ENCODE measurements around the gene CIAO3.
A peak's percentile ranks its signal among the peaks of the same experiment; 100 is the strongest.

- TF ChIP-seq EZH2 (optimal IDR thresholded peaks at IDR 0.05; ENCODE audit: low read depth, low read length), result no peak
- peak; percentile 24 for TF ChIP-seq CTCF (IDR thresholded peaks at IDR 0.05; ENCODE audit: low read length)
Measured at GRCh38 chr16:720447-720989, 20.3 kb downstream of the CIAO3 start.

Data from MM.1S (cell line).